HG03108 (cell line): ENCODE data around the gene RSAD2.
A peak's percentile ranks its signal among the peaks of the same experiment; 100 is the strongest.

Source experiments
- ATAC-seq: cut with Tn5 transposase; IDR thresholded peaks from one replicate; pipeline ENCODE4 v1.9.1; 2021; ENCODE audit warnings: moderate library complexity; ENCODE audit not compliant: unreplicated experiment

RSAD2 gene

DNA sequence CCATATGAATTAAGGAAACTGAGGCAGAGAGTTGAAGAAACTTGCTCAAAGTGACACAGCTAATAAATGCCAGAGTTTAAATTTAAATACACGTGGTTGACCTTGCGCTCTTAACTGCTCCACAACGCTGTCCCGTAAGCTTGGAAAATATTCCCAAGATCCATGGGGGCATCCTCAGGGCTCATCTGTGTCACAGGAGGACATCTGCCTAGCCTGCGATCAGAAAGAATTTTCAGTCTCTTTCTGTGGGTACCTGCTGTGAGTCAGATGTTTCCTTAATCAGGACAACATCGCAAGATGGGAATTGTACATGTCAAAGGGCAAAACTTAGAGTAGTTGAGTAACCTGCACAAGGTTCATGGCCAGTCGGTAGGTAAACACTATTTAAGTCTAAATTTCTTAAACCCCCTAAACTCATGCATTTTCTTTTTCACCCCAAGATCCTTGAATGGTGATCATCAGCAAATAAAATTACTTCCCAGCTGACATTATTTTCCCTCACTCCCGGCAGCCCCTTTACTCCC, 13.3 kb upstream of the RSAD2 start:
- no peak for ATAC-seq

DNA sequence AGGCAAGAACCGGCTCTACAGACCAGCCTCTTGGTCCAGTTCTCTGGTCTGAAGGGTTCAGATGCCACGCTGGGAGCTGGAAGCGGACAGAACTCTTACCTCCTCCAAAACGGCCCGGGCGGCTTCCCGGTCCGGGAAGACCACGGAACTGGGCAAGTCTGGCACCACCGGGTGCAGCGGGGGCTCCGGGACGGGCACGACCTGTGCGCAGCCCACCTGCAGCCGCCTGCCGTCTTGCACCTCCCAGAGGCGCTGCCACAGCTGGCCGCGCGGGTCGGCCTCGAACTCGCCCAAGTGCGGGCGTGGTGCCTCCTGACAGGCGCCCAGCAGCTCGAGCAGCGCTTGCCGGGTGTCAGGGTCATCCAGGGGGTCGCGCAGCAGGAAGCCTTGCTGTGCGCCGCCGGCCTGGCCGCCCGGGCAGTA, 12.6 kb upstream of the RSAD2 start:
- peak; percentile 19 for ATAC-seq

- ATAC-seq: peak; percentile 66
Measured at GRCh38 chr2:6865346-6866274, 12.0 kb upstream of the RSAD2 start, which contains the start of gene CMPK2. Gene CMPK2 (minus strand): TSS chr2:6865907. CDS start chr2:6865696, 211 bp downstream.

- ATAC-seq: peak; percentile 48
Measured at GRCh38 chr2:6866275-6866671, 11.3 kb upstream of the RSAD2 start.

GRCh38 chr2:6866982-6867381, 10.6 kb upstream of the RSAD2 start:
- no peak for ATAC-seq

GRCh38 chr2:6872394-6872793, 5.2 kb upstream of the RSAD2 start:
- ATAC-seq: peak; percentile 62

- no peak for ATAC-seq
Measured at GRCh38 chr2:6874032-6874431, 3.5 kb upstream of the RSAD2 start.

DNA sequence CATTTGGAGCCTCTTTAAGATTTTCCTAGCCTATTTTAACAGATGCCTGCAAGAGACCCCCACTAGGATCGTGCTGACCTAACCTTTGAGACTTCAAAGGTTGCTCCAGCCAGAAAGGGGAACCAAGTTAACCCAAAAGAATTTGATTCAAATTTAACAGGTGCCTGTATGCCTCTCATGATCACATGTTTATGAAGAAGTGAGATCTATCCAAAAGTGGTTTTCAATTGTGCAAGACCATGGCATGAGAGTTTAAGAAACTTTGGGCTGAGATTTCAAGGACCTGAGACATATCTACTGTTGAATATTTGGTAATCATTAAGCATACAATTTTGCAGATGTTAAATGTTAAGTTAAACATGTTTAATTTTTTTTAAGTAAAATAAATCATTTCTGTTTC, 1.3 kb upstream of the RSAD2 start:
- ATAC-seq: no peak

GRCh38 chr2:6878549-6878948, 972 bp downstream of the RSAD2 start:
- ATAC-seq: no peak

- no peak for ATAC-seq
Measured at GRCh38 chr2:6879011-6879410, 1.4 kb downstream of the RSAD2 start.

DNA sequence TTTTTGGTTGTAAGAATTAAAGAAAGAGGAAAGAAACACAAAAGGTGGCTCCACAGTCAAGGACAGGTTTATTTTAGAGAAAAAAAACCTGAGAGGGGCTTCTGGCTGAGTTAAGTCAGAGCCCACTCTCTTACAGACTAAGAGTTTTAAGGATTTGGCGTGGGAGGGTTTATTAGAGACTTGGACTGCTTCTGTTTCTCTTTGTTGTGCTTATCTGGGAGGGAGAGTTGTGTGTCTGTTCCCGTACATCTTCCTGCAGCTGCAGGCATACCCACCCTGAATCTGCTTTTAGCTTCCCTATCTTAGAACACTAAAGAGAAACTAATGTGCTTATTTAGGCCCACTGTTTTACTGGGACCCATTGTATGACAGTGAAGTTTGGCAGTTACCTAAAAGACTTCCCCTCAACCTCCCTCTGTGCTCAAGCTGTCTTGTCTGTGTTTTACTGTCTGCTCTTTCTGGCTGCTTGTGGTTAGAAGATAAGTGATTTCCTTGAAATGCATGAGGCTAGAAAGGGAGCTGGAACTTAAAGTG, 2.7 kb downstream of the RSAD2 start:
- ATAC-seq: no peak

DNA sequence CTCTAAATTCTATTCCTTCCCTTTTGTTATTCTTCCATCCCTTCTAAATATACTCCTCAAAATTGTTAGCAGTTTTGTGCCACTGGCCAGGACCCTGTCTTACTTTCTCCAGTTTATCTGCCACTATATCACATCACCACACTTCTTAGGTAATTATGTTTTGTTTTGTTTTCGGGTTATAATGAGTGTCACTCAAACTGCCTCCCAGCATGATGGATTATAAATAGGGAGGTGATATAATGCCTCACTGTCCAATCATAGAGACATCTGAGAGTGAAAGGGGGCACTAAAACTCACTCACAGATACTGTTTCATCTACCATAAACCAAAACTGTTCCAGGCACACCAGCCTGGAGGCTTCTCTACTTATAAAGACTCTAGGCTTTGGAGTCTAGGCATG, 3.5 kb downstream of the RSAD2 start:
- ATAC-seq: no peak

DNA sequence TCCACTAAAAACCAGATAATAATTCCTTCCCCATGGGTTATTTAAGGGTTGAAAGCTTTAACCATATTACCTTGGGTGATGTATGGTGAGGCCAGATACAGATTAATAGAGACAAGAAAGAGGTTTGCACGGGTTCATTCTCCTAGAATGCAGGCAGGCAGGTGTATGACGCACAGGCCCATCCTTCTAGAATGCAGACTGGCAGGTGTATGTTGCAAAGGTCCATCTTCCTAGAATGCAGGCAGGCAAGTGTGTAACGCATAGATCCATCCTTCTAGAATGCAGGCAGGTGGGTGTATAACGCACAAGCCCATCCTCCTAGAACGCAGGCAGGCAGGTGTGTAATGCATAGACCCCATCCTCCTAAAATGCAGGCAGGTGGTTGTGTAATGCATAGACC, 3.9 kb downstream of the RSAD2 start:
- no peak for ATAC-seq

- ATAC-seq: no peak
Measured at GRCh38 chr2:6883448-6884122, 6.0 kb downstream of the RSAD2 start.

- no peak for ATAC-seq
Measured at GRCh38 chr2:6885551-6885950, 8.0 kb downstream of the RSAD2 start.

- no peak for ATAC-seq
Measured at GRCh38 chr2:6885968-6886367, 8.4 kb downstream of the RSAD2 start.

GRCh38 chr2:6887751-6888192, 10.2 kb downstream of the RSAD2 start:
- no peak for ATAC-seq

- ATAC-seq: no peak
Measured at GRCh38 chr2:6888724-6889123, 11.1 kb downstream of the RSAD2 start.

DNA sequence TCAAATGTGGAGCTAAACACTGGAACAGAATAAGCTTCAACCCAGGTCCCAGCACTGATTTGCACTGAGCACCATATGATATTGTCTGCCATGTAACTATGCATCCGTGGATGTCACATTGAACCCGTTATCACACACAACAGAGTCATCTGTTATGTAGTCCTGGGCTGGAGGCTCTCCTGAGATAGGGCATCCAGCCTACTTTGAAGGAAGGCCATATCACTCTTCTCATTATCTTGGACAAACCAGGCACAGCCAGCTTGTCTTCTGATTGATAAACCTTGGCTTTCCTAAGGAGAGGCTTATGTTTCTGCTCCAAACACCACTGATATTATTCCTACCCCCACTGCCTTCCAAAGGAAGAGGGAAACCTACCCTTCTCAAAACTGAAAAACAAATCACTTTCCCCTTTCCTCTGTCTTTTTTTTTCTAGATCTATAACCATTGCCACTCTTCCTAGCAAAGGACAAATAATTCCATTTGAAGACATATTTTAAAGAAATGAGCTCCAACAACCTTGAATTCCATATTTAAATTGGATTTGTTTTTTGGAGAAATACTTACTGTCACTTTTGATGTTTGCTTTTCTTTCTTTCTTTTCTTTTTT, 16.4 kb downstream of the RSAD2 start:
- no peak for ATAC-seq

DNA sequence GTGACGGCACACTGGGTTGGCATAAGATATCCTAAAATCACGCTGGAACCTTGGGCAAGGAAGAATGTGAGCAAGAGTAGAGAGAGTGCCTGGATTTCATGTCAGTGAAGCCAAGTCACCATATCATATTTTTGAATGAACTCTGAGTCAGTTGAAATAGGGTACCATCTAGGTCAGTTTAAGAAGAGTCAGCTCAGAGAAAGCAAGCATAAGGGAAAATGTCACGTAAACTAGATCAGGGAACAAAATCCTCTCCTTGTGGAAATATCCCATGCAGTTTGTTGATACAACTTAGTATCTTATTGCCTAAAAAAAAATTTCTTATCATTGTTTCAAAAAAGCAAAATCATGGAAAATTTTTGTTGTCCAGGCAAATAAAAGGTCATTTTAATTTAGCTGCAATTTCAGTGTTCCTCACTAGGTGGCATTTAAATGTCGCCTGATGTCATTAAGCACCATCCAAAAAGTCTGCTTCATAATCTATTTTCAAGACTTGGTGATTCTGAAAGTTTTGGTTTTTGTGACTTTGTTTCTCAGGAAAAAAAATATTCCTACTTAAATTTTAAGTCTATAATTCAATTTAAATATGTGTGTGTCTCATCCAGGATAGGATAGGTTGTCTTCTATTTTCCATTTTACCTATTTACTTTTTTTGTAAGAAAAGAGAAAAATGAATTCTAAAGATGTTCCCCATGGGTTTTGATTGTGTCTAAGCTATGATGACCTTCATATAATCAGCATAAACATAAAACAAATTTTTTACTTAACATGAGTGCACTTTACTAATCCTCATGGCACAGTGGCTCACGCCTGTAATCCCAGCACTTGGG, 19.6 kb downstream of the RSAD2 start:
- ATAC-seq: no peak
